Thyroid gland (tissue), 4 donors: ENCODE data around the gene PLCB4.

Experiments
- POLR2A ChIP-seq, 2 donors: fragments of 450-650 bp; IDR thresholded peaks; one replicate each; pipeline ENCODE4 v1.6.1; 2017; ENCODE audit warnings: antibody characterized with exemption in 2 of 2, mild to moderate bottlenecking in 2 of 2, moderate library complexity in 1 of 2
- TF ChIP-seq, protein P1 (sequence below), 6 experiments: fragments of 200-600 bp in 3 of 6; fragments of 450-650 bp in 3 of 6; sonication (generic) in 3 of 6; IDR thresholded peaks; one replicate each; pipeline ENCODE4 v1.5.1; 2016 to 2019; ENCODE audit warnings: antibody characterized with exemption in 6 of 6, mild to moderate bottlenecking in 2 of 6, inconsistent platforms in 1 of 6, moderate library complexity in 1 of 6

DNA sequence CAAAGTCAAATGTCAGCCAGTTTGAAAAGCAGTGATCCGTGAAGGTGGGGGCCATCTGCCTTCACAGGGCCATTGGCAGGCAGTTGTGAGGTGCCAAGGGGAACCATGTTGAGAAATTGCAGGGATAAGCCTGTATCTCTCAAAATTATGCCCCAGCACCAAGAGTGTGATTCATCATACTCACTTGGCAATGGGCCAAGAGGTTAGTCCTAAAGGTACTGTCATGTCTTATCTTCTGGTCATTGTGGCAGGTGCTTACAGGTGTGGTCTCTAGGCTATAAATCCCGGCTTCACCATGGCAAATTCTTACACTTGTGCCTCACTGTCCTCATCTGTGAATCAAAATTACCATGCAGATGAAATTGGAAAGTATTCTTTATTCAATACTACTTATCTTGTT is 294.8 kb downstream of the PLCB4 start:
- TF ChIP-seq POLR2A (IDR thresholded peaks at IDR 0.05): no peak
- TF ChIP-seq, protein P1, sequence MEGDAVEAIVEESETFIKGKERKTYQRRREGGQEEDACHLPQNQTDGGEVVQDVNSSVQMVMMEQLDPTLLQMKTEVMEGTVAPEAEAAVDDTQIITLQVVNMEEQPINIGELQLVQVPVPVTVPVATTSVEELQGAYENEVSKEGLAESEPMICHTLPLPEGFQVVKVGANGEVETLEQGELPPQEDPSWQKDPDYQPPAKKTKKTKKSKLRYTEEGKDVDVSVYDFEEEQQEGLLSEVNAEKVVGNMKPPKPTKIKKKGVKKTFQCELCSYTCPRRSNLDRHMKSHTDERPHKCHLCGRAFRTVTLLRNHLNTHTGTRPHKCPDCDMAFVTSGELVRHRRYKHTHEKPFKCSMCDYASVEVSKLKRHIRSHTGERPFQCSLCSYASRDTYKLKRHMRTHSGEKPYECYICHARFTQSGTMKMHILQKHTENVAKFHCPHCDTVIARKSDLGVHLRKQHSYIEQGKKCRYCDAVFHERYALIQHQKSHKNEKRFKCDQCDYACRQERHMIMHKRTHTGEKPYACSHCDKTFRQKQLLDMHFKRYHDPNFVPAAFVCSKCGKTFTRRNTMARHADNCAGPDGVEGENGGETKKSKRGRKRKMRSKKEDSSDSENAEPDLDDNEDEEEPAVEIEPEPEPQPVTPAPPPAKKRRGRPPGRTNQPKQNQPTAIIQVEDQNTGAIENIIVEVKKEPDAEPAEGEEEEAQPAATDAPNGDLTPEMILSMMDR (IDR thresholded peaks at IDR 0.05): no peak
